ENCODE measurements around the gene PAK4. TPM values are rescaled to one million over a fixed set of nuclear protein-coding genes. Genes with fewer than 3 reads are reported as not detected.

Gene PAK4
- total RNA-seq, 1 experiment from 2014 or later, result 63.1 TPM

DNA sequence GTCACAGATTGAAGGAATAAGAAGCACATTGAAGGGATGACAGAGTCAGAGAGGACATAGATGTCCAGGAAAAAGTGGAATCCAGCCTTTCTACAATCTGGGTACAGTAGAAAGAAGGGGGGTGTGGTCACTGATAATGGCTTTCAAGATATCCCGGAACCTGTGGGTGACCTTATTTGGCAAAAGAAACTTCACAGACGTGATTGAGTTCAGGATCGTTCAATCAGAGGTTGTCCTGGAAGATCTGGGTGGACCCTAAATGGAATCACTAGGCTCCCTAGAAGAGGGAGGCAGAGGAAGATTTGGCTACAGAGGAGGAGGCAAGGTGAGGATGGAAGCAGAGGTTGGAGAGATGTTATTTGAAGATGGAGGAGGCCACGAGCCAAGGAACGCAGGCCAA, 91.5 kb downstream of the PAK4 start:
- H2BK15ac ChIP-seq (ENCODE audit: low read depth, low read length), result no peak overlapping the region
- H3K14ac ChIP-seq (ENCODE audit: insufficient read depth, low read length), result no peak overlapping the region
- no peak overlapping the region for H2AK5ac ChIP-seq (ENCODE audit: insufficient read length, low read length)
- H3K23ac ChIP-seq (ENCODE audit: insufficient read length, low read depth, low read length), result no peak overlapping the region
- no peak overlapping the region for H3K27ac Mint-ChIP-seq
- no peak overlapping the region for H2BK12ac ChIP-seq (ENCODE audit: insufficient read length, low read depth, low read length)
- H4K20me1 ChIP-seq (ENCODE audit: control insufficient read depth, insufficient read depth, insufficient read length), result no peaks in the 10 kb centered on the region
- no peaks in the 10 kb centered on the region for H3K79me2 ChIP-seq (ENCODE audit: insufficient read depth, low read length)
- no peak overlapping the region for H4K8ac ChIP-seq (replicated peaks; ENCODE audit: insufficient read length, low read depth, low read length)
- H2BK120ac ChIP-seq (ENCODE audit: low read depth, low read length, poor library complexity, severe bottlenecking), result no peak overlapping the region
- H2BK5ac ChIP-seq (ENCODE audit: insufficient read length, low read length), result no peak overlapping the region
- H4K5ac ChIP-seq (ENCODE audit: insufficient read length, low read depth, low read length), result no peak overlapping the region
- H2AFZ ChIP-seq (ENCODE audit: low read length), result no peak overlapping the region
- peaks cover 47% of the 10 kb centered on the region for H3K27me3 Mint-ChIP-seq (ENCODE audit: low read depth)
- DNase-seq, result no peak
- H4K91ac ChIP-seq (ENCODE audit: insufficient read length, low read depth, low read length), result no peak overlapping the region
- H3K9ac ChIP-seq (ENCODE audit: extremely low read depth, insufficient read length, low read length), result no peak overlapping the region
- no peaks in the 10 kb centered on the region for H3K4me1 Mint-ChIP-seq
- H3K9me3 ChIP-seq (ENCODE audit: control insufficient read depth, low read depth, low read length), result no peaks in the 10 kb centered on the region
- H3K56ac ChIP-seq (ENCODE audit: insufficient read length, low read depth, low read length), result no peak overlapping the region
- peaks cover 12 to 15% of the 10 kb centered on the region in 2 experiments for H3K9me3 Mint-ChIP-seq
- no peak overlapping the region for H3K4ac ChIP-seq (ENCODE audit: low read depth, low read length)
- H3K4me1 ChIP-seq (ENCODE audit: insufficient read depth, low read length), result no peaks in the 10 kb centered on the region
- no peaks in the 10 kb centered on the region for H3K79me1 ChIP-seq (ENCODE audit: insufficient read depth, low read depth, low read length, poor library complexity, severe bottlenecking)
- no peak overlapping the region for H3T11ph ChIP-seq (ENCODE audit: low read length)
- H3K4me2 ChIP-seq (ENCODE audit: insufficient read depth, insufficient read length, low read length), result no peak overlapping the region
- WGBS (ENCODE audit: extremely low coverage, insufficient read length, low lambda C conversion rate), result no CpG with 5 or more reads among the region's 5 CpGs
- H3K4me3 Mint-ChIP-seq, result no peak overlapping the region
- H3K27ac ChIP-seq (ENCODE audit: insufficient read length, low read depth, low read length), result no peak overlapping the region
- peaks cover 2% of the 10 kb centered on the region; the same call in 1 of the 2 replicates for H3K27me3 ChIP-seq (ENCODE audit: insufficient read depth, low read length)
- H3K36me3 Mint-ChIP-seq (ENCODE audit: insufficient read depth in 1 of 3, low read depth in 3 of 3), result peaks cover 0 to 2% (median 0%) of the 10 kb centered on the region in 3 experiments; a peak in 2 of 7 replicates
- no peak for TF ChIP-seq CTCF (conservative IDR thresholded peaks at IDR 0.05)
- H2BK20ac ChIP-seq (ENCODE audit: low read depth, low read length, poor library complexity, severe bottlenecking), result no peak overlapping the region
- H3K23me2 ChIP-seq (ENCODE audit: insufficient read length, low read depth, low read length, poor library complexity, severe bottlenecking), result no peaks in the 10 kb centered on the region
- no peak overlapping the region for H3K18ac ChIP-seq (ENCODE audit: insufficient read length, low read depth, low read length)

All from H9 (cell line).